ENCODE data around the gene KIF22. TPM values are rescaled to one million over a fixed set of nuclear protein-coding genes. Genes with fewer than 3 reads are reported as not detected.
A peak's percentile ranks its signal among the peaks of the same experiment; 100 is the strongest.

The KIF22 gene
- total and polyA plus RNA-seq, 9 of the 15 experiments (the other 6 are each of a cell fraction or from before 2014, with no cell fraction given), result 8.7 to 232 (median 131) TPM

DNA sequence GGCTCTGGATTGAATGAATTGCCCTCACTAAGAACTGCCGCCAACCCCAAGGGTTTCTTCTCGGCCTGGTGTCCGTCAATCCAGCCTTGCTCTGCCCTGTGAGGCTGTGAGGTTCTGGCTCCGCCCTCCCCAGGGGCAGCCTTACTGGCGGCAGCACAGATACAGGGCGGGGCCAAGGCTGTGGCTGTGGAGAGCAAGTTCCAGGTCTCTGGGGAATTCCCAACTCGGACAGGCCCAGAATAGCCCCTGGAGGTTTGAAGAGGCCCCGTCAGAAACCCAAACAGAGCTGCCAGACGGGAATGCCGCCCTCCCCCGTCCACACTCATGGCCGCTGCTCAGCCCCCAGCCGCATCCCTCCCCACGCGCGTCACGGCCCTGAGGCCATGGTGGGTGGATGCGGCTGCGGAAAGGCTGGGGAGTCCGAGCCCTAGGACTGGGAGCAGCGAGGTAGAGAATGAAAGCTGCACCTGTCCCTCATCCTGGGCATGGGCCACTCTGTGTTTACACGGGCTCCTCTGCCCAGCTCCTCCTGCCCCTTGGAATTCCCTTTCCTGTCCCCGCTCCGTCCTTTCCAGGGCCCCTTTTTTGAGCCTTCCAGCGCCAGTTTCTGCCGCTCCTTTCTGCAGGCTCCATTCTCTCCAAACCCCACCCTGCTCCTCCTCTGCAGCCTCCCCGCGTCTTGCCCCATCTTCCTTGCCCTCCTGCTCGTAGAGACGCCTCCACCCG, 20.8 kb downstream of the KIF22 start (continued):
- TF ChIP-seq, protein P1, sequence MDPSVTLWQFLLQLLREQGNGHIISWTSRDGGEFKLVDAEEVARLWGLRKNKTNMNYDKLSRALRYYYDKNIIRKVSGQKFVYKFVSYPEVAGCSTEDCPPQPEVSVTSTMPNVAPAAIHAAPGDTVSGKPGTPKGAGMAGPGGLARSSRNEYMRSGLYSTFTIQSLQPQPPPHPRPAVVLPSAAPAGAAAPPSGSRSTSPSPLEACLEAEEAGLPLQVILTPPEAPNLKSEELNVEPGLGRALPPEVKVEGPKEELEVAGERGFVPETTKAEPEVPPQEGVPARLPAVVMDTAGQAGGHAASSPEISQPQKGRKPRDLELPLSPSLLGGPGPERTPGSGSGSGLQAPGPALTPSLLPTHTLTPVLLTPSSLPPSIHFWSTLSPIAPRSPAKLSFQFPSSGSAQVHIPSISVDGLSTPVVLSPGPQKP (CRISPR knock-in tag; IDR thresholded peaks at IDR 0.05), result no peak
- TF ChIP-seq SRSF3 (IDR thresholded peaks at IDR 0.05; ENCODE audit: insufficient read depth, low read length) (no peak), ZBED1 (IDR thresholded peaks at IDR 0.05) (peak; percentile 65; the same call in 1 of the 2 replicates), ZNF717 (CRISPR knock-in tag; IDR thresholded peaks at IDR 0.05) (0 out of 2 replicates have a peak, but pooled peaks have one; percentile 39), ZKSCAN1 (IDR thresholded peaks at IDR 0.05; ENCODE audit: low read depth, low read length) (0 out of 2 replicates have a peak, but pooled peaks have one; percentile 18), NEUROD1 (IDR thresholded peaks at IDR 0.05; ENCODE audit: borderline replicate concordance, low read depth, low read length, partially characterized antibody) (no peak), ILF3 (IDR thresholded peaks at IDR 0.05; ENCODE audit: borderline replicate concordance) (peak; percentile 27; the same call in 1 of the 2 replicates), NR1H2 (CRISPR knock-in tag; IDR thresholded peaks at IDR 0.05) (no peak), ERF (CRISPR knock-in tag; IDR thresholded peaks at IDR 0.05) (0 out of 2 replicates have a peak, but pooled peaks have one; percentile 46), ZNF24 (IDR thresholded peaks at IDR 0.05) (no peak), NFYB (IDR thresholded peaks at IDR 0.05; ENCODE audit: extremely low read depth, insufficient read length) (peak; percentile 27), ZNF644 (tag; IDR thresholded peaks at IDR 0.05; ENCODE audit: low read depth) (no peak), HDAC8 (tag; IDR thresholded peaks at IDR 0.05) (no peak), ZNF707 (CRISPR knock-in tag; conservative IDR thresholded peaks at IDR 0.05) (no peak), MBD2 (IDR thresholded peaks at IDR 0.05; ENCODE audit: borderline replicate concordance, low read depth) (0 out of 2 replicates have a peak, but pooled peaks have one; percentile 47), SAFB (IDR thresholded peaks at IDR 0.05; ENCODE audit: borderline replicate concordance, low read depth, low read length) (peak; percentile 79)
- TF ChIP-seq, protein P2, sequence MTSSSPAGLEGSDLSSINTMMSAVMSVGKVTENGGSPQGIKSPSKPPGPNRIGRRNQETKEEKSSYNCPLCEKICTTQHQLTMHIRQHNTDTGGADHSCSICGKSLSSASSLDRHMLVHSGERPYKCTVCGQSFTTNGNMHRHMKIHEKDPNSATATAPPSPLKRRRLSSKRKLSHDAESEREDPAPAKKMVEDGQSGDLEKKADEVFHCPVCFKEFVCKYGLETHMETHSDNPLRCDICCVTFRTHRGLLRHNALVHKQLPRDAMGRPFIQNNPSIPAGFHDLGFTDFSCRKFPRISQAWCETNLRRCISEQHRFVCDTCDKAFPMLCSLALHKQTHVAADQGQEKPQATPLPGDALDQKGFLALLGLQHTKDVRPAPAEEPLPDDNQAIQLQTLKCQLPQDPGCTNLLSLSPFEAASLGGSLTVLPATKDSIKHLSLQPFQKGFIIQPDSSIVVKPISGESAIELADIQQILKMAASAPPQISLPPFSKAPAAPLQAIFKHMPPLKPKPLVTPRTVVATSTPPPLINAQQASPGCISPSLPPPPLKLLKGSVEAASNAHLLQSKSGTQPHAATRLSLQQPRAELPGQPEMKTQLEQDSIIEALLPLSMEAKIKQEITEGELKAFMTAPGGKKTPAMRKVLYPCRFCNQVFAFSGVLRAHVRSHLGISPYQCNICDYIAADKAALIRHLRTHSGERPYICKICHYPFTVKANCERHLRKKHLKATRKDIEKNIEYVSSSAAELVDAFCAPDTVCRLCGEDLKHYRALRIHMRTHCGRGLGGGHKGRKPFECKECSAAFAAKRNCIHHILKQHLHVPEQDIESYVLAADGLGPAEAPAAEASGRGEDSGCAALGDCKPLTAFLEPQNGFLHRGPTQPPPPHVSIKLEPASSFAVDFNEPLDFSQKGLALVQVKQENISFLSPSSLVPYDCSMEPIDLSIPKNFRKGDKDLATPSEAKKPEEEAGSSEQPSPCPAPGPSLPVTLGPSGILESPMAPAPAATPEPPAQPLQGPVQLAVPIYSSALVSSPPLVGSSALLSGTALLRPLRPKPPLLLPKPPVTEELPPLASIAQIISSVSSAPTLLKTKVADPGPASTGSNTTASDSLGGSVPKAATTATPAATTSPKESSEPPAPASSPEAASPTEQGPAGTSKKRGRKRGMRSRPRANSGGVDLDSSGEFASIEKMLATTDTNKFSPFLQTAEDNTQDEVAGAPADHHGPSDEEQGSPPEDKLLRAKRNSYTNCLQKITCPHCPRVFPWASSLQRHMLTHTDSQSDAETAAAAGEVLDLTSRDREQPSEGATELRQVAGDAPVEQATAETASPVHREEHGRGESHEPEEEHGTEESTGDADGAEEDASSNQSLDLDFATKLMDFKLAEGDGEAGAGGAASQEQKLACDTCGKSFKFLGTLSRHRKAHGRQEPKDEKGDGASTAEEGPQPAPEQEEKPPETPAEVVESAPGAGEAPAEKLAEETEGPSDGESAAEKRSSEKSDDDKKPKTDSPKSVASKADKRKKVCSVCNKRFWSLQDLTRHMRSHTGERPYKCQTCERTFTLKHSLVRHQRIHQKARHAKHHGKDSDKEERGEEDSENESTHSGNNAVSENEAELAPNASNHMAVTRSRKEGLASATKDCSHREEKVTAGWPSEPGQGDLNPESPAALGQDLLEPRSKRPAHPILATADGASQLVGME (CRISPR knock-in tag; IDR thresholded peaks at IDR 0.05), result no peak
- TF ChIP-seq, protein P3, sequence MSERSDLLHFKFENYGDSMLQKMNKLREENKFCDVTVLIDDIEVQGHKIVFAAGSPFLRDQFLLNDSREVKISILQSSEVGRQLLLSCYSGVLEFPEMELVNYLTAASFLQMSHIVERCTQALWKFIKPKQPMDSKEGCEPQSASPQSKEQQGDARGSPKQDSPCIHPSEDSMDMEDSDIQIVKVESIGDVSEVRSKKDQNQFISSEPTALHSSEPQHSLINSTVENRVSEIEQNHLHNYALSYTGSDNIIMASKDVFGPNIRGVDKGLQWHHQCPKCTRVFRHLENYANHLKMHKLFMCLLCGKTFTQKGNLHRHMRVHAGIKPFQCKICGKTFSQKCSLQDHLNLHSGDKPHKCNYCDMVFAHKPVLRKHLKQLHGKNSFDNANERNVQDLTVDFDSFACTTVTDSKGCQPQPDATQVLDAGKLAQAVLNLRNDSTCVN (CRISPR knock-in tag; IDR thresholded peaks at IDR 0.05), result no peak
- TF ChIP-seq, protein P4, sequence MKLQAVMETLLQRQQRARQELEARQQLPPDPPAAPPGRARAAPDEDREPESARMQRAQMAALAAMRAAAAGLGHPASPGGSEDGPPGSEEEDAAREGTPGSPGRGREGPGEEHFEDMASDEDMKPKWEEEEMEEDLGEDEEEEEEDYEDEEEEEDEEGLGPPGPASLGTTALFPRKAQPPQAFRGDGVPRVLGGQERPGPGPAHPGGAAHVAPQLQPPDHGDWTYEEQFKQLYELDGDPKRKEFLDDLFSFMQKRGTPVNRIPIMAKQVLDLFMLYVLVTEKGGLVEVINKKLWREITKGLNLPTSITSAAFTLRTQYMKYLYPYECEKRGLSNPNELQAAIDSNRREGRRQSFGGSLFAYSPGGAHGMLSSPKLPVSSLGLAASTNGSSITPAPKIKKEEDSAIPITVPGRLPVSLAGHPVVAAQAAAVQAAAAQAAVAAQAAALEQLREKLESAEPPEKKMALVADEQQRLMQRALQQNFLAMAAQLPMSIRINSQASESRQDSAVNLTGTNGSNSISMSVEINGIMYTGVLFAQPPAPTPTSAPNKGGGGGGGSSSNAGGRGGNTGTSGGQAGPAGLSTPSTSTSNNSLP (IDR thresholded peaks at IDR 0.05; ENCODE audit: borderline replicate concordance, low read depth, low read length), result no peak

Data from K562 (cell line).